Activated B cell treated with CpG ODN at 0.5 μM for 24 hours (primary cell): ENCODE data around the gene CNTN4. TPM values are rescaled to one million over a fixed set of nuclear protein-coding genes. Genes with fewer than 3 reads are reported as not detected.

ENCODE experiments used
- ATAC-seq: fragments of 200-7000 bp; cut with Tn5 transposase; one replicate; pipeline ENCODE4 v1.10.0; 2021; ENCODE audit warnings: low read depth, mild to moderate bottlenecking, moderate library complexity
- CTCF ChIA-PET: fragments of 350-600 bp; sonication (Branson Sonifier 250); formaldehyde crosslinking; loops from one replicate; lab custom pipeline; 2021; ENCODE audit warnings: antibody characterized with exemption; lab: Charles Lee
- POLR2A ChIA-PET: fragments of 350-600 bp; sonication (Branson Sonifier 250); formaldehyde crosslinking; loops from one replicate; lab custom pipeline; 2021; ENCODE audit warnings: antibody characterized with exemption; lab: Charles Lee
- DNase-seq: peaks from one replicate; pipeline ENCODE4 v3.0.0; 2022
- H3K27ac Mint-ChIP-seq: one replicate; pipeline ENCODE4 v1.8.0; 2020; ENCODE audit warnings: mixed read lengths
- H3K27me3 Mint-ChIP-seq: one replicate; pipeline ENCODE4 v1.8.0; 2021; ENCODE audit warnings: mixed read lengths
- H3K36me3 Mint-ChIP-seq: one replicate; pipeline ENCODE4 v1.8.0; 2021; ENCODE audit warnings: low read depth, mixed read lengths
- H3K4me1 Mint-ChIP-seq: one replicate; pipeline ENCODE4 v1.8.0; 2021; ENCODE audit warnings: mixed read lengths
- H3K4me3 Mint-ChIP-seq: one replicate; pipeline ENCODE4 v1.8.0; 2020; ENCODE audit warnings: mild to moderate bottlenecking, mixed read lengths
- H3K9me3 Mint-ChIP-seq: one replicate; pipeline ENCODE4 v1.8.0; 2020; ENCODE audit warnings: mixed read lengths
- CTCF ChIP-seq: fragments of 200-600 bp; IDR thresholded peaks from one replicate; pipeline ENCODE4 v1.8.0; 2022; ENCODE audit warnings: antibody characterized with exemption, mild to moderate bottlenecking
- intact Hi-C: fragments of 100-400 bp; cut with micrococcal nuclease; formaldehyde crosslinking; loops from one replicate; pipeline ENCODE4 v1.15.1; 2024
- total RNA-seq: library from RNA; stranded (reverse); gene quantifications from 2 replicates; pipeline ENCODE4 v1.2.3, GENCODE V29; 2022

CNTN4 gene
- total RNA-seq, 1 donor from 2014 or later, result not detected

GRCh38 chr3:2921452-2921851 lies 822.8 kb downstream of the CNTN4 start:
- intact Hi-C loops, result loop anchor here (5.0 to 10.0 kb wide), 3 partner anchors 203 to 1839 kb away; partner anchors contain the start of gene TRNT1
- DNase-seq, result no peak
- H3K4me1 Mint-ChIP-seq, result peaks cover 2% of the 10 kb centered on the region
- no peaks in the 10 kb centered on the region for H3K36me3 Mint-ChIP-seq
- no peaks in the 10 kb centered on the region for H3K9me3 Mint-ChIP-seq
- H3K27me3 Mint-ChIP-seq, result no peaks in the 10 kb centered on the region
- H3K4me3 Mint-ChIP-seq, result no peak overlapping the region
- ChIA-PET POLR2A (no interaction called here), CTCF (no interaction called here)
- H3K27ac Mint-ChIP-seq, result no peak overlapping the region
- TF ChIP-seq CTCF, result no peak
- no peak for ATAC-seq

GRCh38 chr3:2921903-2922302 lies 823.2 kb downstream of the CNTN4 start:
- no peak for TF ChIP-seq CTCF
- Mint-ChIP-seq H3K27ac (no peak overlapping the region), H3K4me3 (no peak overlapping the region), H3K4me1 (peaks cover 2% of the 10 kb centered on the region), H3K36me3 (no peaks in the 10 kb centered on the region), H3K27me3 (no peaks in the 10 kb centered on the region), H3K9me3 (no peaks in the 10 kb centered on the region)
- ChIA-PET CTCF (interaction anchor here (0.8 kb wide), 1 partner anchor 1646 kb away, joined by 3 read pairs; no protein-coding TSS in a partner anchor), POLR2A (no interaction called here)
- ATAC-seq (peak; percentile 40), DNase-seq (no peak)
- intact Hi-C loops, result loop anchor here (5.0 to 10.0 kb wide), 3 partner anchors 203 to 1840 kb away; partner anchors contain the start of gene TRNT1

GRCh38 chr3:2923390-2923789 lies 824.7 kb downstream of the CNTN4 start:
- DNase-seq (no peak), ATAC-seq (no peak)
- Mint-ChIP-seq H3K27me3 (peaks cover 2% of the 10 kb centered on the region), H3K36me3 (no peaks in the 10 kb centered on the region), H3K9me3 (no peaks in the 10 kb centered on the region), H3K4me3 (no peak overlapping the region), H3K4me1 (peaks cover 2% of the 10 kb centered on the region), H3K27ac (no peak overlapping the region)
- intact Hi-C loops, result loop anchor here (5.0 to 10.0 kb wide), 3 partner anchors 201 to 1841 kb away; partner anchors contain the start of gene TRNT1
- ChIA-PET POLR2A (no interaction called here), CTCF (no interaction called here)
- no peak for TF ChIP-seq CTCF

- H3K27me3 Mint-ChIP-seq, result peaks cover 2% of the 10 kb centered on the region
- ChIA-PET CTCF (no interaction called here), POLR2A (no interaction called here)
- no peak overlapping the region for H3K27ac Mint-ChIP-seq
- DNase-seq, result no peak
- ATAC-seq, result no peak
- no peaks in the 10 kb centered on the region for H3K9me3 Mint-ChIP-seq
- no peak overlapping the region for H3K4me3 Mint-ChIP-seq
- intact Hi-C loops, result loop anchor here (10.0 kb wide), 1 partner anchor 198 kb away; the partner anchor contains the start of gene TRNT1
- no peak for TF ChIP-seq CTCF
- no peaks in the 10 kb centered on the region for H3K36me3 Mint-ChIP-seq
- peaks cover under 1% of the 10 kb centered on the region for H3K4me1 Mint-ChIP-seq
Observed at GRCh38 chr3:2927259-2927658, 828.6 kb downstream of the CNTN4 start.

GRCh38 chr3:2929574-2929973 lies 830.9 kb downstream of the CNTN4 start:
- Mint-ChIP-seq H3K27me3 (peaks cover 2% of the 10 kb centered on the region), H3K36me3 (no peaks in the 10 kb centered on the region), H3K27ac (no peak overlapping the region), H3K9me3 (peaks cover 2% of the 10 kb centered on the region), H3K4me3 (no peak overlapping the region), H3K4me1 (no peaks in the 10 kb centered on the region)
- CTCF ChIA-PET, result no interaction called here
- POLR2A ChIA-PET, result no interaction called here
- DNase-seq (no peak), ATAC-seq (no peak)
- TF ChIP-seq CTCF, result no peak
- intact Hi-C loops, result loop anchor here (10.0 kb wide), 1 partner anchor 195 kb away; the partner anchor contains the start of gene TRNT1
